ENCODE measurements around the gene PNPLA7.

Gene PNPLA7

DNA sequence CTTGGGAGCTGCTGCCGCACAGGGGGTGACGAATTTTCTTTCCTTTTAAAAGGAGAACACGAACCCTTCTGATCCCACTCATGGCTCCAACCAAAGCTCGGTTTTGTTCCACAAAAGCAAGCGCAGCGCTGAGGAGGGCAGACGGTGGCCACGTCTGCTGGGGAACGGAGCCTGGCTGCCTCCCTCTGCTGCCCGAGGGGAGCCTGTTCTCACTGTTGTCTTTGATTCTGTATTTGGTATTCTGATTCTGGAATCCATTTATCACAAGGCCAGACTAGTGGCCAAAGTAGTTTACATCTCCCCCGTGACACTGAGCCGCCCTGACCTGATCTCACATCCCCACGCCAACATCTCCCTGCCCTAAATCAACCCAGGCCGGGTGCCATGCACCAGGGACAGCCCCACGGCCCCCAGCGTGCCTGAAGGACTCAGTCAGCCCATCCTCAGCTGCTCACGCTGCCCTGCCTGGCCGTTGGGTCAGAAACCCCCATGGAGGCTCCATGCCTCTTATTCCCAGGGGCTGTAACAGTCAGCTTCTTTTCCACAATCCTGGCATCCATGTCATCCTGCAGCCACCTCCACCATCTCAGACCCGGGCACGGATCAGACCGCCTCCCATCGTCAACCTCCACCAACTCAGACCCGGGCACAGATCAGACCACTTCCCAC, 84.3 kb downstream of the PNPLA7 start:
- no peak overlapping the region for H3K27ac ChIP-seq (ENCODE audit: poor library complexity, severe bottlenecking)
- H3K36me3 ChIP-seq (ENCODE audit: low read depth): no peaks in the 10 kb centered on the region
- no peaks in the 10 kb centered on the region for H3K9me3 ChIP-seq (ENCODE audit: severe bottlenecking)
- TF ChIP-seq, protein P1, sequence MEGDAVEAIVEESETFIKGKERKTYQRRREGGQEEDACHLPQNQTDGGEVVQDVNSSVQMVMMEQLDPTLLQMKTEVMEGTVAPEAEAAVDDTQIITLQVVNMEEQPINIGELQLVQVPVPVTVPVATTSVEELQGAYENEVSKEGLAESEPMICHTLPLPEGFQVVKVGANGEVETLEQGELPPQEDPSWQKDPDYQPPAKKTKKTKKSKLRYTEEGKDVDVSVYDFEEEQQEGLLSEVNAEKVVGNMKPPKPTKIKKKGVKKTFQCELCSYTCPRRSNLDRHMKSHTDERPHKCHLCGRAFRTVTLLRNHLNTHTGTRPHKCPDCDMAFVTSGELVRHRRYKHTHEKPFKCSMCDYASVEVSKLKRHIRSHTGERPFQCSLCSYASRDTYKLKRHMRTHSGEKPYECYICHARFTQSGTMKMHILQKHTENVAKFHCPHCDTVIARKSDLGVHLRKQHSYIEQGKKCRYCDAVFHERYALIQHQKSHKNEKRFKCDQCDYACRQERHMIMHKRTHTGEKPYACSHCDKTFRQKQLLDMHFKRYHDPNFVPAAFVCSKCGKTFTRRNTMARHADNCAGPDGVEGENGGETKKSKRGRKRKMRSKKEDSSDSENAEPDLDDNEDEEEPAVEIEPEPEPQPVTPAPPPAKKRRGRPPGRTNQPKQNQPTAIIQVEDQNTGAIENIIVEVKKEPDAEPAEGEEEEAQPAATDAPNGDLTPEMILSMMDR (IDR thresholded peaks at IDR 0.05; ENCODE audit: poor library complexity, severe bottlenecking): no peak
- no peaks in the 10 kb centered on the region for H3K4me1 ChIP-seq (ENCODE audit: insufficient read depth, poor library complexity, severe bottlenecking)
- no peaks in the 10 kb centered on the region for H3K27me3 ChIP-seq (ENCODE audit: insufficient read depth, poor library complexity, severe bottlenecking)
- no peak for ATAC-seq (ENCODE audit: low read depth)
- DNase-seq (ENCODE audit: low spot score): peak; percentile 60
- no peak overlapping the region for H3K4me3 ChIP-seq (ENCODE audit: severe bottlenecking)

DNA sequence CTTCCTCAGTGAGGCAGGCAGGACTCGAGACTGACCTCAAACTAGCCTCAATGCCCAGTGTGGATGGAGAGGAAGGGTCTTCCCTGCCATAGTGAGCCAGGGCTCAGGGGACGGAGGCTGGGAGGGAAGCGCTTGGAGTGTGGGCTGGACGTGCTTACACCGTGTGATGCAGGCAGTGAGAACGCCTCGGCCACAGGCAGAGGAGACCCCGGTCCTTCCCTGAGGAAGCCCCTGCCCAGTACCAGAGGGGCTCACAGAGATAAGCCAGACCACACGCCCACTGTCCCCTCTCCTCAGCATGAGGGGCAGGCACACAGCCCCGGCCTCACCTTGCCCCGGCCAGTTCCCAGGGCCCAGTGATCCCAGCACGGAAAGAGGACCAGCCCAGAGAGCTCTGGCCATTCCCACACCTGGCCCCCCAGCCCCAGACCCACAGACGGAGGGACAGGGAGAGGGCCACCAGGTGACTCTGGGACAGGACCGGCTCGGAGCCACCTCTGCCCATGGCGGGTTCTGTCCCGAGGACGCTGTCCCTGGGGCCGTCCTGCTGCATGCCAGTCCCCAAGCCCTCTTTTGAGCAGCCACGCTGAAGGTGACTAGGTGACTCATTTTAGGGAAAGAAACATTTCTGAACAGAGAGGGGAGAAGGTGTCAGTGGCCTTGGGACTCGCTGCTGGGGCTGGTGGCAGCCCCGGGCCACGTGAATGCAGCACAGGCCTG, 85.0 kb downstream of the PNPLA7 start:
- ATAC-seq (ENCODE audit: low read depth): no peak

DNA sequence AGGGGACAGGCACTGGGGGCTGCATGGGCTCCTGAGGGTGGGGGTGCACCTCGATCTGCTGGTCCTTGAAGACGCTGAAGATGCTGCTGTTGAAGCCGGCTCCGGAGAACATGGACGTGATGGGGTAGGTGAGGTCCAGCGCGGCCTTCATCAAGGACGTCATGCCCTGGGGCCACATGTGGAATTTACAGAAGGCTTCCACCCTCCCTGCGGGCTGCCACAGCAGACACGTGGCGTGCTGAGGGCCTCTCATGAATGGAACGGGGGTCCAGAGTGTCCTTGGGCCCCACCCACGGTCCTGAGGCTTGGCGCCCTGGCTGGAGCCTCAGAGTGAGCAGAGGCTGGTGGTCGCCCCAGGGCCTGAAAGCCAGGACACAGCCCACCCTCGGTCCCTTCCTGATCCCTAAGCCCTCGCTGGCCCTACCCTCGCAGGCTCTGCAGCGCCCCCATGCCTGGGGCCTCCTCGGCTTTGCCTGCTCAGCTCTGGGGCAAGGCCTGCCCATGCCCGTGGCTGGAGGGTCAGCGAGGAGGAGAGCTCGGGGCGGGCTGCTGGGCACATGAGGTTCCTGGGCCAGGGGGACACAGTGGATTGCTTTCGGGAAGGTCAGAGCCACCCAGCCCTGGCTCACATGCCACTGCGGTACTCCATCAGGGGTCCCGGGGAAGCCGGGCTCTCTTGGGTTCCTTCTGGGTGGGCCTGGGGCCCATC, 85.8 kb downstream of the PNPLA7 start:
- H3K4me1 ChIP-seq (ENCODE audit: insufficient read depth, poor library complexity, severe bottlenecking): no peaks in the 10 kb centered on the region
- no peak overlapping the region for H3K27ac ChIP-seq (ENCODE audit: poor library complexity, severe bottlenecking)
- no peak for ATAC-seq (ENCODE audit: low read depth)
- TF ChIP-seq, protein P1 (IDR thresholded peaks at IDR 0.05; ENCODE audit: poor library complexity, severe bottlenecking): no peak
- H3K27me3 ChIP-seq (ENCODE audit: insufficient read depth, poor library complexity, severe bottlenecking): no peaks in the 10 kb centered on the region
- H3K4me3 ChIP-seq (ENCODE audit: severe bottlenecking): no peak overlapping the region
- no peaks in the 10 kb centered on the region for H3K9me3 ChIP-seq (ENCODE audit: severe bottlenecking)
- DNase-seq (ENCODE audit: low spot score): peak; percentile 68
- no peaks in the 10 kb centered on the region for H3K36me3 ChIP-seq (ENCODE audit: low read depth)

More for the DNA sequence above, 85.0 kb downstream of the PNPLA7 start:
- H3K4me1 ChIP-seq (ENCODE audit: insufficient read depth, poor library complexity, severe bottlenecking): no peaks in the 10 kb centered on the region
- no peaks in the 10 kb centered on the region for H3K27me3 ChIP-seq (ENCODE audit: insufficient read depth, poor library complexity, severe bottlenecking)
- no peak overlapping the region for H3K4me3 ChIP-seq (ENCODE audit: severe bottlenecking)
- no peak overlapping the region for H3K27ac ChIP-seq (ENCODE audit: poor library complexity, severe bottlenecking)
- no peaks in the 10 kb centered on the region for H3K9me3 ChIP-seq (ENCODE audit: severe bottlenecking)
- no peaks in the 10 kb centered on the region for H3K36me3 ChIP-seq (ENCODE audit: low read depth)
- DNase-seq (ENCODE audit: low spot score): peak; percentile 59
- TF ChIP-seq, protein P1 (IDR thresholded peaks at IDR 0.05; ENCODE audit: poor library complexity, severe bottlenecking): no peak

DNA sequence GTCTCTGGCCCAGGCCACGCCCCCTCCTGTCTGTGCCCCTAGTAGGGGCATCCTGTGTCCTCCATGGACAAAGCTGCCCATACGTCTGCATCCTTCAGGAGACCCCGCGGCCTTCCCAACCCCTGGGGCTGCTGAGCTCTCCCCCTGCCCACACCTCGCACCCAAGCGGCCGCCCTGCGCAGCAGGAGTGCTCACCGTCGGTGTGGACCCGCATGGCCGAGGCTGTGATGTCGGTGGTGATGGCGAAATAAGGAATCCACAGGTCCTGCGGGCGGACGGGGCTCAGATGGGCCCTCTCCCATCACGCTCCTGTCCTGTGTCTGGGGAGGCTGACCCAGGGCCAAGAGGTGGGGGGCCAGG, 86.3 kb downstream of the PNPLA7 start:
- Histone ChIP-seq H3K9me3 (ENCODE audit: severe bottlenecking) (no peaks in the 10 kb centered on the region), H3K4me3 (ENCODE audit: severe bottlenecking) (no peak overlapping the region), H3K36me3 (ENCODE audit: low read depth) (no peaks in the 10 kb centered on the region), H3K27me3 (ENCODE audit: insufficient read depth, poor library complexity, severe bottlenecking) (no peaks in the 10 kb centered on the region), H3K27ac (ENCODE audit: poor library complexity, severe bottlenecking) (no peak overlapping the region), H3K4me1 (ENCODE audit: insufficient read depth, poor library complexity, severe bottlenecking) (no peaks in the 10 kb centered on the region)
- TF ChIP-seq, protein P1 (IDR thresholded peaks at IDR 0.05; ENCODE audit: poor library complexity, severe bottlenecking): no peak
- DNase-seq (ENCODE audit: low spot score): peak; percentile 57
- no peak for ATAC-seq (ENCODE audit: low read depth)
